ENCODE measurements around the gene OR5B12.

The OR5B12 gene

GRCh38 chr11:58442136-58442535 is at the start of gene OR5B12:
Gene OR5B12, minus strand, starts transcription at chr11:58442236. Its CDS starts 2,085 bp downstream, at chr11:58440151.
- no peaks in the 10 kb centered on the region for H3K4me1 ChIP-seq (ENCODE audit: control insufficient read depth, insufficient read depth, low read length, unreplicated experiment)
- H3K27ac ChIP-seq (ENCODE audit: low read depth, low read length) = no peak within 1 kb of the TSS

GRCh38 chr11:58490827-58491226 is 48.8 kb upstream of the OR5B12 start:
- no peak overlapping the region for H2AFZ ChIP-seq (ENCODE audit: low read length, unreplicated experiment)
- H3K79me2 ChIP-seq (ENCODE audit: control insufficient read depth, insufficient read depth, low read length, unreplicated experiment) = no peaks in the 10 kb centered on the region
- H3K27ac ChIP-seq (ENCODE audit: low read depth, low read length) = no peak overlapping the region
- H3K36me3 ChIP-seq (ENCODE audit: insufficient read depth, low read length) = no peaks in the 10 kb centered on the region
- H3K4me1 ChIP-seq (ENCODE audit: control insufficient read depth, insufficient read depth, low read length, unreplicated experiment) = peaks cover 17% of the 10 kb centered on the region
- H3K4me3 ChIP-seq (ENCODE audit: low read depth, low read length) = no peak overlapping the region
- no peaks in the 10 kb centered on the region for H3K27me3 ChIP-seq (ENCODE audit: insufficient read depth, low read length)

More at GRCh38 chr11:58442136-58442535, at the start of gene OR5B12:
- H3K4me3 ChIP-seq (ENCODE audit: low read depth, low read length) = no peak within 1 kb of the TSS
- H3K27me3 ChIP-seq (ENCODE audit: insufficient read depth, low read length) = 0 out of 2 replicates have a peak, but pooled peaks cover 8% of the 10 kb centered on the region
- no peaks in the 10 kb centered on the region for H3K36me3 ChIP-seq (ENCODE audit: insufficient read depth, low read length)
- H2AFZ ChIP-seq (ENCODE audit: low read length, unreplicated experiment) = no peak within 1 kb of the TSS
- H3K79me2 ChIP-seq (ENCODE audit: control insufficient read depth, insufficient read depth, low read length, unreplicated experiment) = no peaks in the 10 kb centered on the region

GRCh38 chr11:58487170-58487569 is 45.1 kb upstream of the OR5B12 start:
- H3K27ac ChIP-seq (ENCODE audit: low read depth, low read length) = no peak overlapping the region
- no peaks in the 10 kb centered on the region for H3K36me3 ChIP-seq (ENCODE audit: insufficient read depth, low read length)
- no peak overlapping the region for H3K4me3 ChIP-seq (ENCODE audit: low read depth, low read length)
- H3K79me2 ChIP-seq (ENCODE audit: control insufficient read depth, insufficient read depth, low read length, unreplicated experiment) = no peaks in the 10 kb centered on the region
- no peaks in the 10 kb centered on the region for H3K4me1 ChIP-seq (ENCODE audit: control insufficient read depth, insufficient read depth, low read length, unreplicated experiment)
- no peak overlapping the region for H2AFZ ChIP-seq (ENCODE audit: low read length, unreplicated experiment)
- no peaks in the 10 kb centered on the region for H3K27me3 ChIP-seq (ENCODE audit: insufficient read depth, low read length)

GRCh38 chr11:58485961-58486360 is 43.9 kb upstream of the OR5B12 start:
- Histone ChIP-seq H3K27me3 (ENCODE audit: insufficient read depth, low read length) (no peaks in the 10 kb centered on the region; the same call in 1 of the 2 replicates), H3K79me2 (ENCODE audit: control insufficient read depth, insufficient read depth, low read length, unreplicated experiment) (no peaks in the 10 kb centered on the region), H3K4me3 (ENCODE audit: low read depth, low read length) (no peak overlapping the region), H3K4me1 (ENCODE audit: control insufficient read depth, insufficient read depth, low read length, unreplicated experiment) (no peaks in the 10 kb centered on the region), H3K27ac (ENCODE audit: low read depth, low read length) (no peak overlapping the region), H2AFZ (ENCODE audit: low read length, unreplicated experiment) (no peak overlapping the region), H3K36me3 (ENCODE audit: insufficient read depth, low read length) (no peaks in the 10 kb centered on the region)

- H3K27me3 ChIP-seq (ENCODE audit: insufficient read depth, low read length) = no peaks in the 10 kb centered on the region; the same call in 1 of the 2 replicates
- no peaks in the 10 kb centered on the region for H3K36me3 ChIP-seq (ENCODE audit: insufficient read depth, low read length)
- no peak overlapping the region for H2AFZ ChIP-seq (ENCODE audit: low read length, unreplicated experiment)
- H3K4me1 ChIP-seq (ENCODE audit: control insufficient read depth, insufficient read depth, low read length, unreplicated experiment) = no peaks in the 10 kb centered on the region
- no peak overlapping the region for H3K4me3 ChIP-seq (ENCODE audit: low read depth, low read length)
- no peaks in the 10 kb centered on the region for H3K79me2 ChIP-seq (ENCODE audit: control insufficient read depth, insufficient read depth, low read length, unreplicated experiment)
- H3K27ac ChIP-seq (ENCODE audit: low read depth, low read length) = no peak overlapping the region
Measured at GRCh38 chr11:58471892-58472291, 29.9 kb upstream of the OR5B12 start.

GRCh38 chr11:58466293-58466692 is 24.3 kb upstream of the OR5B12 start:
- Histone ChIP-seq H3K4me3 (ENCODE audit: low read depth, low read length) (no peak overlapping the region), H3K79me2 (ENCODE audit: control insufficient read depth, insufficient read depth, low read length, unreplicated experiment) (no peaks in the 10 kb centered on the region), H3K27ac (ENCODE audit: low read depth, low read length) (no peak overlapping the region), H2AFZ (ENCODE audit: low read length, unreplicated experiment) (no peak overlapping the region), H3K27me3 (ENCODE audit: insufficient read depth, low read length) (0 out of 2 replicates have a peak, but pooled peaks cover 3% of the 10 kb centered on the region), H3K4me1 (ENCODE audit: control insufficient read depth, insufficient read depth, low read length, unreplicated experiment) (no peaks in the 10 kb centered on the region), H3K36me3 (ENCODE audit: insufficient read depth, low read length) (no peaks in the 10 kb centered on the region)

GRCh38 chr11:58465690-58466089 is 23.7 kb upstream of the OR5B12 start:
- no peak overlapping the region for H2AFZ ChIP-seq (ENCODE audit: low read length, unreplicated experiment)
- H3K27ac ChIP-seq (ENCODE audit: low read depth, low read length) = no peak overlapping the region
- 0 out of 2 replicates have a peak, but pooled peaks cover 3% of the 10 kb centered on the region for H3K27me3 ChIP-seq (ENCODE audit: insufficient read depth, low read length)
- no peaks in the 10 kb centered on the region for H3K79me2 ChIP-seq (ENCODE audit: control insufficient read depth, insufficient read depth, low read length, unreplicated experiment)
- H3K4me3 ChIP-seq (ENCODE audit: low read depth, low read length) = no peak overlapping the region
- H3K4me1 ChIP-seq (ENCODE audit: control insufficient read depth, insufficient read depth, low read length, unreplicated experiment) = no peaks in the 10 kb centered on the region
- H3K36me3 ChIP-seq (ENCODE audit: insufficient read depth, low read length) = no peaks in the 10 kb centered on the region

GRCh38 chr11:58451585-58451984 is 9.5 kb upstream of the OR5B12 start:
- Histone ChIP-seq H3K4me1 (ENCODE audit: control insufficient read depth, insufficient read depth, low read length, unreplicated experiment) (no peaks in the 10 kb centered on the region), H3K4me3 (ENCODE audit: low read depth, low read length) (no peak overlapping the region), H3K27ac (ENCODE audit: low read depth, low read length) (no peak overlapping the region), H3K27me3 (ENCODE audit: insufficient read depth, low read length) (peaks cover 14% of the 10 kb centered on the region; the same call in 1 of the 2 replicates), H2AFZ (ENCODE audit: low read length, unreplicated experiment) (no peak overlapping the region), H3K36me3 (ENCODE audit: insufficient read depth, low read length) (no peaks in the 10 kb centered on the region), H3K79me2 (ENCODE audit: control insufficient read depth, insufficient read depth, low read length, unreplicated experiment) (no peaks in the 10 kb centered on the region)

- H3K36me3 ChIP-seq (ENCODE audit: insufficient read depth, low read length) = no peaks in the 10 kb centered on the region
- H3K79me2 ChIP-seq (ENCODE audit: control insufficient read depth, insufficient read depth, low read length, unreplicated experiment) = no peaks in the 10 kb centered on the region
- H3K4me3 ChIP-seq (ENCODE audit: low read depth, low read length) = no peak overlapping the region
- H3K27ac ChIP-seq (ENCODE audit: low read depth, low read length) = no peak overlapping the region
- H3K4me1 ChIP-seq (ENCODE audit: control insufficient read depth, insufficient read depth, low read length, unreplicated experiment) = no peaks in the 10 kb centered on the region
- peaks cover 4% of the 10 kb centered on the region; the same call in 1 of the 2 replicates for H3K27me3 ChIP-seq (ENCODE audit: insufficient read depth, low read length)
- no peak overlapping the region for H2AFZ ChIP-seq (ENCODE audit: low read length, unreplicated experiment)
Measured at GRCh38 chr11:58446294-58446693, 4.3 kb upstream of the OR5B12 start.

- H3K36me3 ChIP-seq (ENCODE audit: insufficient read depth, low read length) = no peaks in the 10 kb centered on the region
- no peaks in the 10 kb centered on the region for H3K79me2 ChIP-seq (ENCODE audit: control insufficient read depth, insufficient read depth, low read length, unreplicated experiment)
- H3K4me3 ChIP-seq (ENCODE audit: low read depth, low read length) = no peak overlapping the region
- H3K4me1 ChIP-seq (ENCODE audit: control insufficient read depth, insufficient read depth, low read length, unreplicated experiment) = no peaks in the 10 kb centered on the region
- H3K27me3 ChIP-seq (ENCODE audit: insufficient read depth, low read length) = peaks cover 8% of the 10 kb centered on the region; the same call in 1 of the 2 replicates
- H2AFZ ChIP-seq (ENCODE audit: low read length, unreplicated experiment) = no peak overlapping the region
- no peak overlapping the region for H3K27ac ChIP-seq (ENCODE audit: low read depth, low read length)
Measured at GRCh38 chr11:58444300-58444699, 2.3 kb upstream of the OR5B12 start.

GRCh38 chr11:58438486-58438885 is 3.5 kb downstream of the OR5B12 start:
- 0 out of 2 replicates have a peak, but pooled peaks cover 8% of the 10 kb centered on the region for H3K27me3 ChIP-seq (ENCODE audit: insufficient read depth, low read length)
- no peak overlapping the region for H3K27ac ChIP-seq (ENCODE audit: low read depth, low read length)
- no peaks in the 10 kb centered on the region for H3K36me3 ChIP-seq (ENCODE audit: insufficient read depth, low read length)
- no peak overlapping the region for H3K4me3 ChIP-seq (ENCODE audit: low read depth, low read length)
- no peaks in the 10 kb centered on the region for H3K79me2 ChIP-seq (ENCODE audit: control insufficient read depth, insufficient read depth, low read length, unreplicated experiment)
- H2AFZ ChIP-seq (ENCODE audit: low read length, unreplicated experiment) = no peak overlapping the region
- H3K4me1 ChIP-seq (ENCODE audit: control insufficient read depth, insufficient read depth, low read length, unreplicated experiment) = no peaks in the 10 kb centered on the region
